Measurements from ENCODE around the gene LRRC37A3. TPM values are rescaled to one million over a fixed set of nuclear protein-coding genes. Genes with fewer than 3 reads are reported as not detected.
"Not testable (repeated sequence)": the region's sequence is repeated elsewhere in the genome, so short reads cannot be mapped to it uniquely, and the experiment has no call there.

Gene LRRC37A3
- 8.9 and 10.1 TPM in 2 replicates for total RNA-seq (ENCODE audit: low replicate concordance)

DNA sequence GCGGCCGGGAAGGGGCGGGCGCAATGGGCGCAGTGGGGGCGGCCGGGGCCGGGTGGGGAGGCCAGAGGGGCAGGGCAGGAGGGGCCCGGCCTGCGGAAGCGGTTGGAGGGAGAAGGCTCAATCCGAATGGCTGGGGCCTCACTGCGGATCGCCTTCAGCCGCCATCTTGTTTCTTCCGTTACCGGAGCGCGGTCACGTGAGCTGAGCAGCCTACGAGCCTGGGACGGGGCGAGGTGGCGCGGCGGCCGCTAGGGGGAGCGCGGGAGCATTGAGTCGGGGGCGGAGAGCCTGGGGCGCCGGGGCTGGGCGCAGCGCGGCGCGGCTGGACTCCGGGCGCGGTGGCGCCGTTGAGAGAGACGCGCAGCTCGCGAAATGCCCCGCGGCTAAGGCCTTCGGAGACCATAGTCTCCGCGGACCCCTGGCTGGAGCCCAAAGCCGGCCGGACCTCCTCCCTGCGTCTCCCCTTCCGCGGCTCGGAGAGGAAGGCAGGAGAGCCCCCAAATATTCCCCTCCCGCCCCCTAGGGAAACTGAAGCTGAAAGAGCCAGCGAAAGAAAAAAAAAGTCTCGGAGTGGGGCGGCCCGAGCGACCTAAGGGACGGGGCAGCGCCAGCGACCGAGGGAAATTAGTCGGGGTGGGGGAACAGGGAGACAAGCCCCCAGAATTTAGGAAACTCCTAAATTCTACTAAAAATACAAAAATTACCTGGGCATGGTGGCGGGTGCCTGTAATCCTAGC lies at the start of gene LRRC37A3:
LRRC37A3 (minus strand) TSS at position 190 of the 737 bp plus-strand sequence. CDS start 22,221 bp downstream, outside the sequence.
- peak; percentile 87 for DNase-seq (ENCODE audit: low read depth)
- peak within 1 kb of the TSS; percentile 65 for H3K4me3 ChIP-seq (ENCODE audit: low read depth, low read length)
- TF ChIP-seq, protein P1, sequence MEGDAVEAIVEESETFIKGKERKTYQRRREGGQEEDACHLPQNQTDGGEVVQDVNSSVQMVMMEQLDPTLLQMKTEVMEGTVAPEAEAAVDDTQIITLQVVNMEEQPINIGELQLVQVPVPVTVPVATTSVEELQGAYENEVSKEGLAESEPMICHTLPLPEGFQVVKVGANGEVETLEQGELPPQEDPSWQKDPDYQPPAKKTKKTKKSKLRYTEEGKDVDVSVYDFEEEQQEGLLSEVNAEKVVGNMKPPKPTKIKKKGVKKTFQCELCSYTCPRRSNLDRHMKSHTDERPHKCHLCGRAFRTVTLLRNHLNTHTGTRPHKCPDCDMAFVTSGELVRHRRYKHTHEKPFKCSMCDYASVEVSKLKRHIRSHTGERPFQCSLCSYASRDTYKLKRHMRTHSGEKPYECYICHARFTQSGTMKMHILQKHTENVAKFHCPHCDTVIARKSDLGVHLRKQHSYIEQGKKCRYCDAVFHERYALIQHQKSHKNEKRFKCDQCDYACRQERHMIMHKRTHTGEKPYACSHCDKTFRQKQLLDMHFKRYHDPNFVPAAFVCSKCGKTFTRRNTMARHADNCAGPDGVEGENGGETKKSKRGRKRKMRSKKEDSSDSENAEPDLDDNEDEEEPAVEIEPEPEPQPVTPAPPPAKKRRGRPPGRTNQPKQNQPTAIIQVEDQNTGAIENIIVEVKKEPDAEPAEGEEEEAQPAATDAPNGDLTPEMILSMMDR (IDR thresholded peaks at IDR 0.05; ENCODE audit: insufficient read depth, low read length): peak; percentile 68

DNA sequence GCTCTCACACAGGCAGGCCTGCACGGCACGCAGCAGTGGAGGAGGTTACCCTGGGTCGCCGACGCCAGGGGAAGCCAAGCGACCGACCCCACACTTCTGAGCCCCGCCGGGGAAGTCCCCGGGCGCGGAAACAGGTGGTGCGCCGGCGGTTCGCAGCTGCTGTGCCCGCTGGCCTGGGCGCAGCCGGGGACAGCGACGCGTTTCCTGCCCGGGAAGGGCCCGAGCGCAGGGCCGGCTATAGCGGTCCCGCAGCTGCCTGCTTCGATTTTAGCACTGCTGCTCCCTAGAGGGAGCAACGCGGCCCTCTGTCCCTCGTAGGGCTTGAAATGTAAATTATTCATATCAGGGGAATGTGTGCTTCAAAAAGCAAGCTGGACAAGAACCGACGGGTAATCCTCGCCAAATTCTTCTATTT lies 46.6 kb upstream of the LRRC37A3 start:
- TF ChIP-seq, protein P1 (IDR thresholded peaks at IDR 0.05; ENCODE audit: insufficient read depth, low read length): peak; percentile 24
- peak overlapping the region; percentile 44 for H3K4me3 ChIP-seq (ENCODE audit: low read depth, low read length)
- peak; percentile 59 for DNase-seq (ENCODE audit: low read depth)

DNA sequence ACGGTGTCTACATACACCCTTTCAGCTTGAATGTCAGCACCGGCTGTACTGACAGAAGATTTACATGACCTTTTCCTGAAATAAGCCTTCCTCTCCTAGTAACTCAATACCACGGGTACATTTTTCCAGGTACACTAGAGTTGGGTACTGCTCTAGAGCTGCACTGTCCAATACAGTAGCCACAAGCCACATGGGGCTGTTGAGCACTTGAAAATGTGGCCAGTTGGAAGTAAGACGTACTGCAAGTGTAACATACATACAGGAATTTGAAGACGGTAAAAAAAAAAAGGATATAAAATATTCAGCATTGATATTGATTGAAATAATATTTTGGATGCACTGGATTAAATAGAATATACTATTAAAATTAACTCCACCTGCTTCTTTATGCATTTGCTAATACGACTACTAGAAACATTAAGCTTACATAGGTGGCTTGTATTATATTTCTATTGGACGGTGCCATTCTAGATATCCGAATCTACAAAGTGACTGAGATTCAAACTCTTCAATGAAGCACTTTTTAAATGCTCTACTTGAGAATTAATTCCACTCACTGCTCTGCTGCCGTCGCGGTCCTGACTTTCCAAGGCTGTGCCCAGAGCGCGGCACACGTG lies 46.1 kb upstream of the LRRC37A3 start:
- H3K4me3 ChIP-seq (ENCODE audit: low read depth, low read length); DNase-seq (ENCODE audit: low read depth): not testable (repeated sequence)

DNA sequence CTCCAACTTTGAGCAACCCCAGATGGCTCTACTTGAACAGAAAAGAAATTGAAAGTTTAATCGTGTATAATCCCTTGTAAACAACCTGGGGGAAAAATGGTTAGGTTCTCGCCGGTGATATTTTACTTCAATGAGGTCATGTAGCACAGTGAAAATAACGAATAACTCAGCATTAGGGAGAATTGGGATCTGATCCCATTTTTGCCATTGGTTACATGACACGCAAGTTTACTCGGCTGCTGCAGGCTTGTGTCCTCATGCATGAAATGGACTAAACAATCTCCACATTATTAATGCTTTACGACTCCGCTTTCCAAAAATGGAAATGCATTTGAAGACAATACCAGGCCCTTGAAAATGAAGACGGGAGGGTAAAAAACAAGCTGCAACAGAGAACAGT lies 45.5 kb upstream of the LRRC37A3 start:
- TF ChIP-seq, protein P1 (IDR thresholded peaks at IDR 0.05; ENCODE audit: insufficient read depth, low read length): no peak
- H3K4me3 ChIP-seq (ENCODE audit: low read depth, low read length): no peak overlapping the region
- DNase-seq (ENCODE audit: low read depth): no peak

DNA sequence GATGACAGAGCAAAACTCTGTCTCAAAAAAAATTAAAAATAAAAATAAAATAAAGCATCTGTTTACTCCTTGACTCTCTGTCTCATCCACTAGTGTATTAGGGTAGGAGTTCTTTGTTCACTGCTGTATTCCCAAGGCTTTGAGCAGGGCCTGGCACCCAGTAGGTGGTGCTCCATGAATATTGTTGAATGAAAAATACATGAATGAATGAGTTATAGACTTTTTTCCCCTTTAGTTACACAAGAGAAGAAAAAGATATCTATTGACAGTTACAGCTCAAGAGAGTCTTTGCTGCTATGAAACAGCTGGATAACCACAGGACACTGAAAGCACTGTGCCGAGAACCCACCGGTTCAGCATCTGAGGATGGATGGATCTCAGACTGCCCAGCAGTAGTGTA lies 44.5 kb upstream of the LRRC37A3 start:
- H3K4me3 ChIP-seq (ENCODE audit: low read depth, low read length); DNase-seq (ENCODE audit: low read depth): not testable (repeated sequence)

DNA sequence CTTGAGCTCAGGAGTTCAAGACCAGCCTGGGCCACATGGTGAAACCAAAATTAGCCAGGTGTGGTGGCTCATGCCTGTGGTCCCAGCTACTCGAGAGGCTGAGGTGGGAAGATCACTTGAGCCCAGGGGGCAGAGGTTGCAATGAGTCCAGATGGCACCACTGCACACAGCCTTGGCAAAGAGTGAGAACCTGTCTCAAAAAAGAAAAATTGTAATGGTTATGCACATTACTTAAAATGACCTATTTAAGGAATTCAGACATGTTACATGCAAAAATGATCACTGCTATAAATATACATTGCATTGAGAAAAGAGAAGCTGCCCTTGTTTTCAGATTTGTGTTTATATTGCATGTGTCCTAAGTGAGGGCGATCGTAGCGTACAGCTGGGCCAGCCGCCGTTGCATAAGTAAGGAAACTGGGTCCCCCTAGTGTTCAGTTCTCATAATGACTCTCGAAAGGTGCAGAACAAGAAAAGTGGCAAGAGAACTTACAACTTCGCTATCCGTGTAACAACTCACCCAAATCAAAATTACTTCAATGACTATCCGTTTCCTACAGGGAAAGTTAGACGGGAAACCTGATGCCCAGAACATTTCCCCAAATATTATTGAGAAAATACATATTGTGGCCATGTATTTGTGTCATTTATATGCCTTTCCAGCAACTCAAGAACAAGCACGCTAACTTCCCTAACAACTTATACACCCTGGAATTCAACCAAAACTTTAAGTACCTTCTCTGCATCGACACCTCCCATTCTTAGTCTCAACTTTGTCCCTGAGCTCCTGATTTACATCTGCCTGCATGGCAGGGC lies 42.5 kb upstream of the LRRC37A3 start:
- H3K4me3 ChIP-seq (ENCODE audit: low read depth, low read length): peak overlapping the region; percentile 25
- TF ChIP-seq, protein P1 (IDR thresholded peaks at IDR 0.05; ENCODE audit: insufficient read depth, low read length): peak; percentile 51
- peak; percentile 85 for DNase-seq (ENCODE audit: low read depth)

DNA sequence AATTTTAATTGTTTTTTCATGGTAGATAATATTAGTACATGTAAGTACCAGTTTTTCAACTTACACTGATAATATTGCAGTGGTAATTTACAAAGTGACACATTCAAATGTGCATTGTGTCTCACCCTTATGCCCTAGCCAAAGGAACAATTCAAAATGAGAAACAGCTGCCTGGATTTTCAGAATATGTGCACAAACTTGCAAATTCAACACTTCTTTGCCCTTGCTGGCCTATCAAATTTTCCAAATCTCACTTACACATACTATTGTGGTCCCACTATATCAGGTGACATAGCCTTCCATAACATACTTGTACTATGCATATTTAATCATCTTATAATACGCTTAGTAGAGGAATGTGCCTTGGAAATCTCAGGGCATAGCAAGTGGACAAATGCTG lies 32.6 kb upstream of the LRRC37A3 start:
- H3K4me3 ChIP-seq (ENCODE audit: low read depth, low read length): no peak overlapping the region
- TF ChIP-seq, protein P1 (IDR thresholded peaks at IDR 0.05; ENCODE audit: insufficient read depth, low read length): no peak
- DNase-seq (ENCODE audit: low read depth): no peak

Data from fibroblast of the aortic adventitia (primary cell).